Measurements from ENCODE around the gene THSD7A. TPM values are rescaled to one million over a fixed set of nuclear protein-coding genes. Genes with fewer than 3 reads are reported as not detected.

Gene THSD7A
- total RNA-seq, 1 experiment from 2014 or later: 4.0 TPM

DNA sequence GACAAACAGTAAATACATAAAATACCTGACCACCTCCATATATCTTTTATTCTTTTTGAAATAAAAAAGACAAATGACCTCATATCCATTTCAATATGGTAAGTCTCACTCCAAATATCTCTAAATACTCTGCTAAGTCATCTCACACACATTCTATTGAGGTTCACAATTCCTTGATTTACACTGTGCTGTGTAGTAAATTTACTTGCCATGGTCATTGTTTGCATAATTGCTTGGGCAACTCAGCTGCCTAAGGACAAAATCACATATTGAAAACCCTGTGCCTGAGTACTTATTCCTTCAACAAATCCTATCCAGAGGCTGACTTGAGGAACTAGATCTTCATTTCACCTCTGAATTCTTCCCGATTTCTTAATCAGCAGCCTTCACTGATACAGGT lies 176.4 kb downstream of the THSD7A start:
- Histone ChIP-seq H3K27me3 (ENCODE audit: insufficient read depth, low read depth) (no peaks in the 10 kb centered on the region), H3K4me1 (replicated peaks; ENCODE audit: insufficient read depth) (no peaks in the 10 kb centered on the region), H3K9me2 (ENCODE audit: insufficient read depth) (no peaks in the 10 kb centered on the region), H3K36me3 (ENCODE audit: low read depth) (no peaks in the 10 kb centered on the region), H3K27ac (no peak overlapping the region), H2AFZ (no peak overlapping the region), H3K9me3 (ENCODE audit: insufficient read depth, low read depth) (no peaks in the 10 kb centered on the region), H3K79me2 (ENCODE audit: low read depth) (no peaks in the 10 kb centered on the region), H3K4me3 (no peak overlapping the region), H3K4me2 (no peak overlapping the region), H3F3A (ENCODE audit: insufficient read depth, low read depth) (no peaks in the 10 kb centered on the region), H4K20me1 (ENCODE audit: insufficient read depth) (no peaks in the 10 kb centered on the region)
- POLR2A ChIA-PET (ENCODE audit: unreplicated experiment): no interaction called here
- intact Hi-C loops (cut with micrococcal nuclease; ENCODE audit: unreplicated experiment): no loop called here
- no TSS peak for BruUV-seq (replicated peaks)
- CTCF ChIA-PET: no interaction called here
- TF ChIP-seq, protein P1, sequence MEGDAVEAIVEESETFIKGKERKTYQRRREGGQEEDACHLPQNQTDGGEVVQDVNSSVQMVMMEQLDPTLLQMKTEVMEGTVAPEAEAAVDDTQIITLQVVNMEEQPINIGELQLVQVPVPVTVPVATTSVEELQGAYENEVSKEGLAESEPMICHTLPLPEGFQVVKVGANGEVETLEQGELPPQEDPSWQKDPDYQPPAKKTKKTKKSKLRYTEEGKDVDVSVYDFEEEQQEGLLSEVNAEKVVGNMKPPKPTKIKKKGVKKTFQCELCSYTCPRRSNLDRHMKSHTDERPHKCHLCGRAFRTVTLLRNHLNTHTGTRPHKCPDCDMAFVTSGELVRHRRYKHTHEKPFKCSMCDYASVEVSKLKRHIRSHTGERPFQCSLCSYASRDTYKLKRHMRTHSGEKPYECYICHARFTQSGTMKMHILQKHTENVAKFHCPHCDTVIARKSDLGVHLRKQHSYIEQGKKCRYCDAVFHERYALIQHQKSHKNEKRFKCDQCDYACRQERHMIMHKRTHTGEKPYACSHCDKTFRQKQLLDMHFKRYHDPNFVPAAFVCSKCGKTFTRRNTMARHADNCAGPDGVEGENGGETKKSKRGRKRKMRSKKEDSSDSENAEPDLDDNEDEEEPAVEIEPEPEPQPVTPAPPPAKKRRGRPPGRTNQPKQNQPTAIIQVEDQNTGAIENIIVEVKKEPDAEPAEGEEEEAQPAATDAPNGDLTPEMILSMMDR (conservative IDR thresholded peaks at IDR 0.05): no peak
- no peak for TF ChIP-seq EZH2 (IDR thresholded peaks at IDR 0.05; ENCODE audit: low read depth)
- DNase-seq: no peak

DNA sequence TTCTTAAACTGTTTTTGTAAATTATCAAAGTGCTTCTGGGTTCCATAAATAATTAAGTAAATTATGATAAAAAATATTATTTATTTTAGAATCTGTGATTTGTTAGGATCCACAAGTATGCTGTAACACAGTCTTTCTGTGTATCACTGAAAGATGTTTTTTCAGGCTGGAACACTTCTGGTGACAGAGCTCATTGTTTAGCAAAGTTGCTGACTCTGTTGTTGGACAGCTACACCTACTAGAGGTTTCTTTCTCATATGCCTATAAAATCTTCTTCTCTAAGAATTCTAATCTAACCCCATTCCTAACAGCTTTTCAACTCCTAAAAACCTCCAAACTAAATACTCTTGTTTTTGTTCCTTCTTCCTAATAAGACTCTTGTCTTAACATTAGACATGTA lies 176.8 kb downstream of the THSD7A start:
- Histone ChIP-seq H3K9me2 (ENCODE audit: insufficient read depth) (no peaks in the 10 kb centered on the region), H3K27ac (no peak overlapping the region), H3F3A (ENCODE audit: insufficient read depth, low read depth) (no peaks in the 10 kb centered on the region), H3K27me3 (ENCODE audit: insufficient read depth, low read depth) (no peaks in the 10 kb centered on the region), H3K79me2 (ENCODE audit: low read depth) (no peaks in the 10 kb centered on the region), H4K20me1 (ENCODE audit: insufficient read depth) (no peaks in the 10 kb centered on the region), H3K9me3 (ENCODE audit: insufficient read depth, low read depth) (no peaks in the 10 kb centered on the region), H3K4me3 (no peak overlapping the region), H3K4me2 (no peak overlapping the region), H3K4me1 (replicated peaks; ENCODE audit: insufficient read depth) (no peaks in the 10 kb centered on the region), H3K36me3 (ENCODE audit: low read depth) (no peaks in the 10 kb centered on the region), H2AFZ (no peak overlapping the region; the same call in 1 of the 2 replicates)
- no TSS peak for BruUV-seq (replicated peaks)
- no peak for DNase-seq
- POLR2A ChIA-PET (ENCODE audit: unreplicated experiment): no interaction called here
- intact Hi-C loops (cut with micrococcal nuclease; ENCODE audit: unreplicated experiment): no loop called here
- CTCF ChIA-PET: no interaction called here
- TF ChIP-seq EZH2 (IDR thresholded peaks at IDR 0.05; ENCODE audit: low read depth): no peak
- TF ChIP-seq, protein P1 (conservative IDR thresholded peaks at IDR 0.05): no peak

DNA sequence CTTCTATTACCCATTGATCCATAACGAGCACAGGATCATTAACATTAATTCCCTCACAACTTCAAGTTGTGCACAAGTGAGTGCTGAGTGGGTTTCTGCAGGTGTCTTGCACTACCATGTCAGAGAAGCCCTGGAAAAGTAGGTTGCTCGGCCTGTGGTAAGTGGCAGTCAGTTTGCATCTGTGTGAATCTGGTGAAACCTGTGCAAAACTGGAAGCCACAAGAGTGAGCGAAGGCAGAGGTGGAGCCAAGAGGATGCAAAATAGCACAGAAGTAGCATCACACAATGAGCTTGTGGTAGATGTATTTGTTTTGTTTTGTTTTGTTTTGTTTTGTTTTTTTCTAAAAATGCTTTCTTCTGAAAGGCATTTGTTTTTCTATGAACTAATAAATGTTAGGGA lies 181.5 kb downstream of the THSD7A start:
- BruUV-seq (replicated peaks): no TSS peak
- H3K27ac ChIP-seq: no peak overlapping the region

More for the DNA sequence above, 181.5 kb downstream of the THSD7A start:
- Histone ChIP-seq H3K4me2 (no peak overlapping the region), H2AFZ (no peak overlapping the region), H4K20me1 (ENCODE audit: insufficient read depth) (no peaks in the 10 kb centered on the region), H3K9me3 (ENCODE audit: insufficient read depth, low read depth) (no peaks in the 10 kb centered on the region), H3K4me1 (replicated peaks; ENCODE audit: insufficient read depth) (no peaks in the 10 kb centered on the region), H3K9me2 (ENCODE audit: insufficient read depth) (no peaks in the 10 kb centered on the region), H3K36me3 (ENCODE audit: low read depth) (no peaks in the 10 kb centered on the region), H3K4me3 (no peak overlapping the region), H3F3A (ENCODE audit: insufficient read depth, low read depth) (no peaks in the 10 kb centered on the region), H3K27me3 (ENCODE audit: insufficient read depth, low read depth) (no peaks in the 10 kb centered on the region), H3K79me2 (ENCODE audit: low read depth) (no peaks in the 10 kb centered on the region)
- TF ChIP-seq, protein P1 (conservative IDR thresholded peaks at IDR 0.05): no peak
- no peak for TF ChIP-seq EZH2 (IDR thresholded peaks at IDR 0.05; ENCODE audit: low read depth)
- POLR2A ChIA-PET (ENCODE audit: unreplicated experiment): interaction anchor here (0.6 kb wide), 1 partner anchor 950 kb away, joined by 3 read pairs; no protein-coding TSS in a partner anchor
- no peak for DNase-seq
- intact Hi-C loops (cut with micrococcal nuclease; ENCODE audit: unreplicated experiment): no loop called here
- CTCF ChIA-PET: no interaction called here
